Measurements from ENCODE around the gene TARM1. TPM values are rescaled to one million over a fixed set of nuclear protein-coding genes. Genes with fewer than 3 reads are reported as not detected.
"Not testable (repeated sequence)": the region's sequence is repeated elsewhere in the genome, so short reads cannot be mapped to it uniquely, and the experiment has no call there.

Gene TARM1
- total RNA-seq, 2 donors from 2014 or later: not detected

DNA sequence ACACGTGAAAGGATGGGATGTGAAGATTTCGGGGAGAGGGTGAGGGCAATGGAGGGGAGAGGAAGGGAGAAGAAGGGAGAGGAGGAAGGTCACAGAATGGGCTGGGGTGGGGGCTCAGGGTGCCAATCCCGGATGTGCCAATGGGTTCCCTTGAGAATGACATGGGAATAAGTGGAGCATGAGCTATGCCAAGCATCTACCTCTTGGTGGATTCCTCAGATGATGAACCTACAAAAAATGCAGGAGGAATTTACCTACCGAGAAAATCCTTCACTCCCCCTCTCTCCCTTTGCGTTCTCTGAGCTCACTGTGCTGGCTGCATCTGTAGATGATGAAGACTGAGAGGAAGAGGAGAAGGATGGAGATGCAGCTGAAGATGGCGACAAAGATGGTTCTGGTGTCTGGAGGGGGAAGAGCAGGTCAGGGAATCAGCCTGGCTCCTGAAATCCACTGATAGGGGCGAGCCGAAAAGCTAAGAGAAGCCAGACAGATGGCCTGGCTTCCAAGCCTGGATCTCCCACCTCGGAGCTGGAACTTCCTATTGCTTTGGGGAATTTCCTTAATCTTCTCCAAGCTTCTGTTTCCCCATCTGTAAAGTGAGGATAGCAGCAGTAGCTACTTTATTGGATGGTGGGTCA is 39.1 kb downstream of the TARM1 start:
- intact Hi-C loops (cut with DNase I): no loop called here
- DNase-seq (ENCODE audit: low spot score): no peak

DNA sequence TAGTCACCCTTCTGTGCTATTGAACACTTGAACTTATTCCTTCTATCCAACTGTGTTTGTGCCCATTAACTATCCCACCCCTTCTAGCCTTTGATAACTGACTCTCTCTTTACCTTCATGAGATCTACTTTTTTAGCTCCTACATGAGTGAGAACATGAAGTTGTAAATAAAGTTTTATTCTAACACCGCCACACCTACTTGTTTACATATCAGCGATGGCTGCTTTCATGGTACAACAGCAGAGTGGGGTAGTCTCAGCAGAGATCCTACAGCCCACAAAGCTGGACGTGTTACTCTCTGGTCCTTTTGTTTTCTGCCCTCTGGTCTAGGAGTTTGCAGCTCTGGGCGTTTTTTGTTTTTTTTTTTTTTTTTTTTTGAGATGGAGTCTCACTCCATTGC is 41.2 kb downstream of the TARM1 start:
- intact Hi-C loops (cut with DNase I): no loop called here
- no peak for DNase-seq (ENCODE audit: low spot score)

DNA sequence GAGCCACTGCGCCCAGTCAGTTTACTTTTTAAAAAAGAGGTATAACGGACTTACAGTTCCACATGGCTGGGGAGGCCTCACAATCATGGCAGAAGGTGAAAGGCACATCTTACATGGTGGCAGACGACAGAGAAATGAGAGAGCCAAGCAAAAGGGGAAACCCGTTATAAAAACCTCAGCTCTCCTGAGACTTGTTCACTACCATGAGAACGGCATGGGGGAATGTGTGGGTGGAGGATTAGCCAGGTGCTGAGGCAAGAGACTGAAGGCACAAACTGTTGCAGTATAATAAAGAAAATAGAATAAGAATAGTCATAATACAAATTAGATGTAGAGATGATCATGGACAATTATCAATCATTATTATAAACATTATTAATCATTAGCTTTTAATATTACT is 44.6 kb downstream of the TARM1 start:
- intact Hi-C loops (cut with DNase I): not testable (repeated sequence)
- DNase-seq (ENCODE audit: low spot score): peak; percentile 29

DNA sequence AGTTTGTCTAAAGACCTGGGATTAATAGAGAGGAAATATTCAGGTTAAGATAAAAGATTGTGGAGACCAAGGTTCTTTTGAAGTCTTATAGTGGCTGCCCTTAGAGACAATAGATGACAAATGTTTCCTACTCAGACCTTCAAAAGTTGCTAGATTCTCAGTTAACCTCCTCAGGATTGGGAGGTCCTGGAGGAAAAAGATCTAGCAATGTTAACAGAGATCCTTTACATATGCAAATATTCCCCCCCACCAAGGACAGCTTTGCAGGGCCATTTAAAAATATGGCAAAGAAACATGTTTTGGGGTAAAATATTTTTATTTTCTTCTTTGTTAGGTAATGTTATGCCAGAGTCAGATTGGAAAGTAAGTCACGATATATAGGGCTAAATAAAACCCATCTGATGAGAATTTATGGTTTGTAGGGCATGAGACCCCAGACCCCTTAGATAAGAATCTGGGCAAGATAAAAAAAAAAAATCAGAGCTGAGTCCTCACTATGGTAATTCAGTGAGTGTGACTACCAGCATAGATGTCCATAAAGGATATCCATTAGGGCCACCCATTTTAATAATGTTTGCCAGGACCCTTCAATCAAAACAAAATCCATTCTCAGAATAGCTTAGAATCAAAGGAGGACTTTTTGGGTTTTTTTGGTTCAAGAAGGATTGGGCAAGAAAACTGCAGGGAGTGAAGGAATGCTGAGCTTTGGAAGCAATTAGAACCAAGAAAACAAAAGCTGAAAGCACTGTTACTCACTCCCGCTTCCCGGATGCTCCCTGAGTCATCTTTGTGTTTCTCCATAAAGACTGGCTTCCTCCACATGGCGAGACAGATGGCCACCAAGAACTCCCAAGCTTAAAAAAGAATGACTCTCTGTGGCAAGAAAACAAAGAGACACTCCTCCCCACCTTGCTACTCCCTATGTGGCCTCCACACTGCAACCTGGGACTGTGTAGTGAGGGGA is 45.7 kb downstream of the TARM1 start:
- DNase-seq (ENCODE audit: low spot score): no peak
- intact Hi-C loops (cut with DNase I): no loop called here

DNA sequence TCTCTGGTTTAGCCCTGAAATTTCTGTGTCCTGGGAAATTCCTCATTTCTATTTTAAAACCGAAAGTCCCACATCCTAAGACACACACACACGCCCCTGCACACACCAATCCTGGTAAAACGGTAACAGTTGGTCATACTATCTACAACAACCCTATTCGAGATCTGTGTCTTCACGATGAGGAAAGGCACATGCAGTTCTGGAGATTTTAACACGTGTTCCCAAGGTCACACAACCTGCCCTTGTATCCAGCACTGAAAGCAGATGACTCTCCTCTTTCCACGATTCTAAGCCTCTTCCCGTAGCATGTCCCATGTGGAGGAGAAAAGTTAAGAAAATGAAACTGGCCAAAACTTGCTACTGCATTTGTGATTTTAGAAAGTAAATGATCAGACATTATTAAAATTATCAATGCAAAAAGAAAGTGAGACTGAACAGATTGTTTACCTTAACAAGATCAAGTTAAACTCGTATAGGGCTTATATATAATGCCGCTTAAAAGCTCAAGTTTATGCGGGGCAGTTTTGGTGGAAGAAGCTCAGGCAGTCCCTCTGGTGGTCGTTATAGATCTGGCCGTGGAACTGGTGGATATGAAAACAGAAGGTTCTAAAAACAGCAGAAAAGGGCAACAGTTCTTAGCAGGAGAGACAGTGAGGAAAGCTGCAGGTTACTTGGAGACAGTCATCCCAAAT is 50.1 kb downstream of the TARM1 start:
- DNase-seq (ENCODE audit: low spot score): no peak
- intact Hi-C loops (cut with DNase I): no loop called here

DNA sequence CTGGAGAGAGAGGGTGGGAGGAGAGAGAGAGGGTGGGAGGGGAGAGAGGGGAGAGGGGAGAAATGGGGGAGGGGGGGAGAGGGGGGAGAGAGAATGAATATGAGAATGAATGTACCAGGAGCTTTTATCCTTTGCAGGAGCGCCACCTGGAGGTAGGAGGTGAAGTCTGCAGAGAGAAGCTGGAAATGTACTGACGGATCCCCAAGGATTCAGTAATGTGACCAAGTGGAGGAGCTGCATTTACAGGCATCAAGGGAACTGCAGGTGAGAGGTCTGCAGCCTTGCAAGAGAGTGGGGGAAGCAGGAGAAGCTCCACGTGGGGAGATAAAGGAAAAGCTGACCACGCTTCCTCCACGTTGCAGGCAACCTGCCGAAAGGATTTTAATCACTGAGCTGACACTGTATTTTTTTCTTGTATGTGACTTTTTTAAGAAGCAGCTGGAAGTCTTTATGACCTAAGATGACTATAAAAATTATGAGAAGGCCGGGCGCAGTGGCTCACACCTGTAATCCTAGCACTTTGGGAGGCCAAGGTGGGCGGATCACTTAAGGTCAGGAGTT is 51.2 kb downstream of the TARM1 start:
- DNase-seq (ENCODE audit: low spot score): peak; percentile 84
- intact Hi-C loops (cut with DNase I): loop anchor here (5.0 to 10.0 kb wide), 2 partner anchors 63 to 235 kb away; no protein-coding TSS in a partner anchor

DNA sequence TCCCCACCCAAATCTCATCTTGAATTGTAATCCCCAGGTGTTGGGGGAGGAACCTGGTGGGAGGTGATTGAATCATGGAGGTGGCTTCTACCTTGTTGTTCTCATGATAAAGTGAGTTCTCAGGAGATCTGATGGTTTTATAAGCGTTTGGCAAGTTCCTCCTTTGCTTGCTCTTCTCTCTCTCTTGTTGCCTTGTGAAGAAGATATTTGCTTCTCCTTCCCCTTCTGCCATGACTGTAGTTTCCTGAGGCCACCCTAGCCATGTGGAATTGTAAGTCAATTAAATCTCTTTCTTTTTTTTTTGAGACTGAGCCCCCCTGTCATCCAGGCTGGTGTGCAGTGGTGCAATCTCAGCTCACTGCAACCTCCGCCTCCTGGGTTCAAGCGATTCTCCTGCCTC is 51.9 kb downstream of the TARM1 start:
- DNase-seq (ENCODE audit: low spot score): no peak
- intact Hi-C loops (cut with DNase I): loop anchor here (5.0 to 10.0 kb wide), 2 partner anchors 62 to 234 kb away; no protein-coding TSS in a partner anchor

DNA sequence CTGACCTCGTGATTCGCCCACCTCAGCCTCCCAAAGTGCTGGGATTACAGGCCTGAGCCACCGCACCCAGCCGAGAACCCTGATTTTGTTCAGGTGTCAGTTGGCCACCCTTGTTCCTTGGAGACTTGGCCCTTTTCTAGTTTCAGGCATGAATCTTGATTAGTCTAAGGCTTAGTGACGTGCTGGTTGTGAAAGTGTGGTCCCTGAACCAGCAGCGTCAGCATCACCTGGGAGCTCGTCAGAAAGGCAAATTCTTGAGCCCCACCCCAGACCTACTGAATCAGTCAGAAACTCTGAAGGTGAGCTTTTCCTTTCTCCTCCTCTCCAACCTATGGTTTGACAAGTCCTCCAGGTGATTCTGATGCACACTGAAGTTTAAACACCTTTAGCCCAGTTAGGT is 54.5 kb downstream of the TARM1 start:
- peak; percentile 16 for DNase-seq (ENCODE audit: low spot score)
- intact Hi-C loops (cut with DNase I): loop anchor here (2.0 to 10.0 kb wide), 3 partner anchors 59 to 232 kb away; no protein-coding TSS in a partner anchor

DNA sequence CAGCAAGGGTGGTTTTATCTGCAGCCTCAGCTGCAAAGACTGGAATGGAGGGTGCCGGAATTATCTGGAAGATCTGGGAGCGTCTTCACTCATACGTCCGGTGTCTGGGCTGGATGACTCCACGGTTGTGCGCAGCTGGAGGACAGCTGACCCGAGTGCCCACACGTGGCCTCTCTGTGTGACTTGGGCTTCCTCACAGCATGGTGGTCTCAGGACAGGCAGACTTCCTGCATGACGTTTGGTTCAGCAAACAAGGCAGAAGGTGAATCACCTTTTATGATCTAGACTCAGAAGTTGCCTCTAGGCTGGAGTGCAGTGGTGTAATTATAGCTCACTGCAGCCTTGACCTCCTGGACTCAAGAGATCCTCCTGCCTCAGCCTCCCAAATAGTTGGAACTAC is 56.5 kb downstream of the TARM1 start:
- intact Hi-C loops (cut with DNase I): loop anchor here (5.0 to 10.0 kb wide), 2 partner anchors 57 to 230 kb away; no protein-coding TSS in a partner anchor
- no peak for DNase-seq (ENCODE audit: low spot score)

DNA sequence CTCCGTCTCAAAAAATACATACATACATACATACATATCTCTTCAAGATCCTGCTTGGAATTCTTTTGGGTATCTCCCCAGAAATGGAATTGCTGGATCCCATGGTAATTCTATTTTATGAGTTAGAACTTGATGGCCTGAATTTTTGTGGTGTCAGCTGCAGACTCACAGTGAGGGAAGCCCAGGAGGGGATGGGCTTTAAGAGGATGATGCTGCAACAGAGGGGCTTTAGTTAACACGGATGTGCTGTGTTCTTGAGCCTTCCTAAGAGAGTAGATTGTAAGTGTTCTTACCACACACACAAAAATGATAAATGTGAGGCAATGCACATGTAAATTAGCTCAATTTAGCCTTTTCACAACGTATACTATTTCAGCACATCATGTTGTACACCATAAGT is 58.0 kb downstream of the TARM1 start:
- intact Hi-C loops (cut with DNase I): loop anchor here in 1 of 2 donors (10.0 kb wide), 1 partner anchor 228 kb away; no protein-coding TSS in a partner anchor

DNA sequence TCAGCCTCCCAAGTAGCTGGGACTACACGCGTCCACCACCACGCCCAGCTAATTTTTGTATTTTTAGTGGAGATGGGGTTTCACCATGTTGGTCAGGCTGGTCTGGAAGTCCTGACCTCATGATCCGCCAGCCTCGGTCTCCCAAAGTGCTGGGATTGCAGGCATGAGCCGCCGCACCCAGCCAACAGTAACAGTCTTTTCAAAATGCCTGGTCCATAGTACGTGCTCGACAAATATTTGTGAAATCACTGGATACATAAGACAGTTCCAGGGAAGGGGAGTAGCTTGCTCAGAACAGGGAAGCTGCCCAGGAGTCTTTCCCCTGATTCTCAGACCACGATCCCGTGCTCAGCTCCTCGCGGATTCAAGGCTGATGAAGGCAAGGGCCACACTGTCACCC is 59.2 kb downstream of the TARM1 start:
- no peak for DNase-seq (ENCODE audit: low spot score)
- intact Hi-C loops (cut with DNase I): loop anchor here in 1 of 2 donors (10.0 kb wide), 1 partner anchor 227 kb away; no protein-coding TSS in a partner anchor

More for the DNA sequence above, 58.0 kb downstream of the TARM1 start:
- no peak for DNase-seq (ENCODE audit: low spot score)

DNA sequence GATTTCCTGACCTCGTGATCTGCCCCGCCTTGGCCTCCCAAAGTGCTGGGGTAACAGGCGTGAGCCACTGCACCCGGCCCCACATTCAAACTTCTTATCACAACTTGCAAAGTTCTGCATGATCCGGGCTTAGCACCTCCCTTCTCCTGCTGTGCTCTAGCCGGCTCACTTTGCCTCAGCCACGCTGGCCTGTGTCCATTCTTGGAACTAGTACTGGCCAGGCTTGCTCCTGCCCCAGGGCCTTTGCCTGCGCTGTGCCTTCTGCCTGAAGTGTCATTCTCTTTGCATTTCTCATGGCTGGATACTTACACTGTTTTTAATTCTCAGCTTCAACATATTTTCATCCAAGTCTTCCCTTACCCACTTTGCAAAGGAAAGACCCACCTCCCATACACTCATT is 59.8 kb downstream of the TARM1 start:
- no peak for DNase-seq (ENCODE audit: low spot score)
- intact Hi-C loops (cut with DNase I): loop anchor here in 1 of 2 donors (10.0 kb wide), 1 partner anchor 227 kb away; no protein-coding TSS in a partner anchor

Other genes with a start within 250 kb of the TARM1 start
- 100 to 1,000 TPM; 360 to 372 TPM for gene MYADM, start 213.5 kb downstream of the TARM1 start, total RNA-seq
- gene PRKCG, start 199.2 kb downstream of the TARM1 start, total RNA-seq: under 1 TPM in 1 of 2 donors, not detected in 1; 0.48 TPM
- gene CACNG7, start 172.1 kb downstream of the TARM1 start, total RNA-seq: not detected
- gene CACNG8, start 118.4 kb downstream of the TARM1 start, total RNA-seq: under 1 TPM; 0.05 to 0.09 TPM
- not detected for gene CACNG6, start 89.7 kb downstream of the TARM1 start, total RNA-seq
- under 1 TPM in 1 of 2 donors, not detected in 1; 0.60 TPM for gene VSTM1, start 17.5 kb downstream of the TARM1 start, total RNA-seq
- 1 to 10 TPM; 3.9 to 5.0 TPM for gene OSCAR, start 19.4 kb upstream of the TARM1 start, total RNA-seq
- 100 to 1,000 TPM in 1 of 2 donors, 10 to 100 TPM in 1; 59.3 to 105 TPM for gene NDUFA3, start 21.5 kb upstream of the TARM1 start, total RNA-seq
- gene TFPT, start 34.3 kb upstream of the TARM1 start, total RNA-seq: 10 to 100 TPM; 13.3 to 14.8 TPM
- 10 to 100 TPM; 33.6 to 37.6 TPM for gene PRPF31, start 34.4 kb upstream of the TARM1 start, total RNA-seq
- gene CNOT3, start 56.4 kb upstream of the TARM1 start, total RNA-seq: 10 to 100 TPM; 25.6 to 29.1 TPM
- 1 to 10 TPM; 4.7 to 6.2 TPM for gene LENG1, start 78.4 kb upstream of the TARM1 start, total RNA-seq
- gene TMC4, start 91.8 kb upstream of the TARM1 start, total RNA-seq: 1 to 10 TPM; 1.1 to 1.4 TPM
- 10 to 100 TPM; 29.0 to 38.6 TPM for gene MBOAT7, start 108.2 kb upstream of the TARM1 start, total RNA-seq
- 10 to 100 TPM; 17.3 to 24.5 TPM for gene TSEN34, start 109.9 kb upstream of the TARM1 start, total RNA-seq
- 1,000 to 10,000 TPM in 1 of 2 donors, 100 to 1,000 TPM in 1; 777 to 1,026 TPM for gene RPS9, start 119.5 kb upstream of the TARM1 start, total RNA-seq
- 10 to 100 TPM; 14.6 to 25.5 TPM for gene LILRB3, start 141.6 kb upstream of the TARM1 start, total RNA-seq
- gene LILRA6, start 161.4 kb upstream of the TARM1 start, total RNA-seq: 1 to 10 TPM; 8.1 to 9.6 TPM
- gene LILRB5, start 175.9 kb upstream of the TARM1 start, total RNA-seq: 10 to 100 TPM; 14.9 to 22.5 TPM
- 10 to 100 TPM in 1 of 2 donors, 1 to 10 TPM in 1; 7.3 to 12.9 TPM for gene LILRB2, start 199.7 kb upstream of the TARM1 start, total RNA-seq
- gene LILRA5, start 231.8 kb upstream of the TARM1 start, total RNA-seq: 10 to 100 TPM in 1 of 2 donors, 1 to 10 TPM in 1; 6.2 to 11.7 TPM

All from posterior vena cava (tissue), 2 donors.